H9 (cell line): ENCODE data around the gene UBXN7. TPM values are rescaled to one million over a fixed set of nuclear protein-coding genes. Genes with fewer than 3 reads are reported as not detected.
A peak's percentile ranks its signal among the peaks of the same experiment; 100 is the strongest.

Source experiments
- DNase-seq: peaks from one replicate; pipeline ENCODE4 v3.0.0-alpha.2; 2017
- H2AFZ ChIP-seq: one replicate; pipeline ENCODE4 v1.6.1; 2013; ENCODE audit warnings: mild to moderate bottlenecking, low read length, control low read depth, moderate library complexity
- H2AK5ac ChIP-seq: 2 replicates; pipeline ENCODE4 v1.6.1; 2013; ENCODE audit warnings: low read length, control low read depth, mixed read lengths; ENCODE audit not compliant: insufficient read length
- H2BK120ac ChIP-seq: one replicate; pipeline ENCODE4 v1.6.1; 2013; ENCODE audit warnings: low read depth, mild to moderate bottlenecking, low read length, control low read depth, inconsistent platforms; ENCODE audit not compliant: poor library complexity, severe bottlenecking
- H2BK12ac ChIP-seq: 2 replicates; pipeline ENCODE4 v1.6.1; 2013; ENCODE audit warnings: low read length, control low read depth, mixed read lengths, low read depth; ENCODE audit not compliant: insufficient read length
- H2BK15ac ChIP-seq: 2 replicates; pipeline ENCODE4 v1.6.1; 2013; ENCODE audit warnings: low read depth, low read length, control low read depth
- H2BK20ac ChIP-seq: one replicate; pipeline ENCODE4 v1.6.1; 2013; ENCODE audit warnings: low read depth, mild to moderate bottlenecking, low read length, control low read depth, inconsistent platforms; ENCODE audit not compliant: poor library complexity, severe bottlenecking
- H2BK5ac ChIP-seq: 2 replicates; pipeline ENCODE4 v1.6.1; 2013; ENCODE audit warnings: low read length, control low read depth, mixed read lengths; ENCODE audit not compliant: insufficient read length
- H3K14ac ChIP-seq: 2 replicates; pipeline ENCODE4 v1.6.1; 2013; ENCODE audit warnings: low read length, control low read depth; ENCODE audit not compliant: insufficient read depth
- H3K18ac ChIP-seq: 2 replicates; pipeline ENCODE4 v1.6.1; 2013; ENCODE audit warnings: low read depth, mild to moderate bottlenecking, mixed read lengths, low read length, control low read depth; ENCODE audit not compliant: insufficient read length
- H3K23ac ChIP-seq: 2 replicates; pipeline ENCODE4 v1.6.1; 2013; ENCODE audit warnings: low read length, control low read depth, mixed read lengths, low read depth; ENCODE audit not compliant: insufficient read length
- H3K23me2 ChIP-seq: 2 replicates; pipeline ENCODE4 v1.6.1; 2013; ENCODE audit warnings: low read depth, mild to moderate bottlenecking, mixed read lengths, low read length, control low read depth; ENCODE audit not compliant: insufficient read length, poor library complexity, severe bottlenecking
- H3K27ac ChIP-seq: 2 replicates; pipeline ENCODE4 v1.5.1; 2013; ENCODE audit warnings: low read length, control low read depth, mixed read lengths, low read depth; ENCODE audit not compliant: insufficient read length
- H3K27me3 ChIP-seq: 2 replicates; pipeline ENCODE4 v1.6.1; 2013; ENCODE audit warnings: low read length, control low read depth, inconsistent platforms; ENCODE audit not compliant: insufficient read depth
- H3K4ac ChIP-seq: 2 replicates; pipeline ENCODE4 v1.6.1; 2013; ENCODE audit warnings: low read depth, mild to moderate bottlenecking, control low read depth, inconsistent platforms, low read length, moderate library complexity
- H3K4me1 ChIP-seq: 2 replicates; pipeline ENCODE4 v1.6.1; 2013; ENCODE audit warnings: low read length, control low read depth, inconsistent platforms; ENCODE audit not compliant: insufficient read depth
- H3K4me2 ChIP-seq: 2 replicates; pipeline ENCODE4 v1.6.1; 2013; ENCODE audit warnings: low read length, control low read depth, mixed read lengths; ENCODE audit not compliant: insufficient read length, insufficient read depth
- H3K56ac ChIP-seq: 2 replicates; pipeline ENCODE4 v1.6.1; 2013; ENCODE audit warnings: low read depth, mild to moderate bottlenecking, mixed read lengths, low read length, control low read depth; ENCODE audit not compliant: insufficient read length
- H3K79me1 ChIP-seq: 2 replicates; pipeline ENCODE4 v1.6.1; 2013; ENCODE audit warnings: low read depth, mild to moderate bottlenecking, moderate library complexity, low read length, control low read depth, inconsistent platforms; ENCODE audit not compliant: insufficient read depth, poor library complexity, severe bottlenecking
- H3K79me2 ChIP-seq: 2 replicates; pipeline ENCODE4 v1.6.1; 2013; ENCODE audit warnings: low read length, control low read depth, inconsistent platforms; ENCODE audit not compliant: insufficient read depth
- H3K9ac ChIP-seq: 2 replicates; pipeline ENCODE4 v1.6.1; 2013; ENCODE audit warnings: low read length, control low read depth, mixed read lengths; ENCODE audit not compliant: insufficient read length; ENCODE audit errors: extremely low read depth
- H3K9me3 ChIP-seq: one replicate; pipeline ENCODE4 v1.6.1; 2013; ENCODE audit warnings: low read depth, low read length, inconsistent platforms; ENCODE audit not compliant: control insufficient read depth
- H3T11ph ChIP-seq: one replicate; pipeline ENCODE4 v1.6.1; 2013; ENCODE audit warnings: mild to moderate bottlenecking, low read length, control low read depth, inconsistent platforms
- H4K20me1 ChIP-seq: one replicate; pipeline ENCODE4 v1.6.1; 2013; ENCODE audit not compliant: control insufficient read depth, insufficient read length, insufficient read depth
- H4K5ac ChIP-seq: 2 replicates; pipeline ENCODE4 v1.6.1; 2013; ENCODE audit warnings: low read depth, mild to moderate bottlenecking, mixed read lengths, low read length, control low read depth; ENCODE audit not compliant: insufficient read length
- H4K8ac ChIP-seq: replicated peaks from 2 replicates; pipeline ENCODE4 v1.6.1; 2013; ENCODE audit warnings: low read length, control low read depth, mixed read lengths, low read depth; ENCODE audit not compliant: insufficient read length
- H4K91ac ChIP-seq: 2 replicates; pipeline ENCODE4 v1.6.1; 2013; ENCODE audit warnings: low read depth, mild to moderate bottlenecking, moderate library complexity, mixed read lengths, low read length, control low read depth; ENCODE audit not compliant: insufficient read length
- H3K27ac Mint-ChIP-seq, 3 experiments: 2 replicates in 2 of 3; 3 replicates in 1 of 3; pipeline ENCODE4 v1.8.0; 2020 to 2021; ENCODE audit warnings: mixed read lengths in 3 of 3, mild to moderate bottlenecking in 1 of 3, moderate library complexity in 1 of 3
- H3K27me3 Mint-ChIP-seq: 2 replicates; pipeline ENCODE4 v1.8.0; 2021; ENCODE audit warnings: low read depth, mild to moderate bottlenecking, moderate library complexity, mixed read lengths
- H3K36me3 Mint-ChIP-seq, 3 experiments: 2 replicates in 2 of 3; 3 replicates in 1 of 3; pipeline ENCODE4 v1.8.0; 2020 to 2021; ENCODE audit warnings: low read depth in 3 of 3, mixed read lengths in 3 of 3; ENCODE audit not compliant: insufficient read depth in 1 of 3
- H3K4me1 Mint-ChIP-seq, 2 experiments: 2 replicates each; pipeline ENCODE4 v1.8.0; 2020; ENCODE audit warnings: mixed read lengths in 2 of 2
- H3K4me3 Mint-ChIP-seq, 2 experiments: 2 replicates in 1 of 2; 3 replicates in 1 of 2; pipeline ENCODE4 v1.8.0; 2020 to 2021; ENCODE audit warnings: mild to moderate bottlenecking in 2 of 2, mixed read lengths in 2 of 2, moderate library complexity in 1 of 2
- H3K9me3 Mint-ChIP-seq, 2 experiments: 2 replicates in 1 of 2; 3 replicates in 1 of 2; pipeline ENCODE4 v1.8.0; 2020; ENCODE audit warnings: mild to moderate bottlenecking in 2 of 2, mixed read lengths in 2 of 2, moderate library complexity in 1 of 2
- WGBS: extraction: QIAGEN DNeasy Blood & Tissue Kit; methylation state at CpG from one replicate; pipeline ENCODE4 v1.1.7; 2013; ENCODE audit warnings: missing lambda C conversion rate, low lambda C conversion rate, mixed read lengths; ENCODE audit not compliant: insufficient read length; ENCODE audit errors: extremely low coverage; 5-methylcytosine and 5-hydroxymethylcytosine counted together
- total RNA-seq: library from RNA; stranded (reverse); gene quantifications from 2 replicates; pipeline ENCODE4 v1.2.1, GENCODE V29; 2021
- TF ChIP-seq, protein P1 (sequence below): fragments of 200-600 bp; sonication (generic); conservative IDR thresholded peaks from 3 replicates; pipeline ENCODE4 v1.8.0; 2021; ENCODE audit warnings: antibody characterized with exemption, mild to moderate bottlenecking

The UBXN7 gene
- total RNA-seq, 1 experiment from 2014 or later: 110 TPM

DNA sequence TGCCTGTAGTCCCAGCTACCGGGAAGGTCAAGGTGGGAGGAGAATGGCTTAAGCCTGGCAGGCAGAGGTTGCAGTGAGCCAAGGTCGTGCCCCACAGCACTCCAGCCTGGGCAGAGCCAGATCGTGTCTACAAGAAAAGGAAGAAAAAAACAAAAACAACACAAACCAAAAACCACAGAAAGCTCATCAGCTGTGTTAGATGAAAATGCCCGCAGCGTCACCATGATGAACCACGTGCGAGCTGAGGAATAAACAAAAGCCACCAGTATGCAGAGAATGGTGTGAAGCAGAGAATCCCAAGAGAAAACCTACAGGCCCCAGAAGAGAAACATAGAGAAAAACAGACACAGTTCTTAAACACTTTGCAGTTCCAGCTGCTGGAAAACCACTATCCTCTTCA lies 74.3 kb downstream of the UBXN7 start:
- H3K27me3 Mint-ChIP-seq: no peaks in the 10 kb centered on the region
- TF ChIP-seq, protein P1, sequence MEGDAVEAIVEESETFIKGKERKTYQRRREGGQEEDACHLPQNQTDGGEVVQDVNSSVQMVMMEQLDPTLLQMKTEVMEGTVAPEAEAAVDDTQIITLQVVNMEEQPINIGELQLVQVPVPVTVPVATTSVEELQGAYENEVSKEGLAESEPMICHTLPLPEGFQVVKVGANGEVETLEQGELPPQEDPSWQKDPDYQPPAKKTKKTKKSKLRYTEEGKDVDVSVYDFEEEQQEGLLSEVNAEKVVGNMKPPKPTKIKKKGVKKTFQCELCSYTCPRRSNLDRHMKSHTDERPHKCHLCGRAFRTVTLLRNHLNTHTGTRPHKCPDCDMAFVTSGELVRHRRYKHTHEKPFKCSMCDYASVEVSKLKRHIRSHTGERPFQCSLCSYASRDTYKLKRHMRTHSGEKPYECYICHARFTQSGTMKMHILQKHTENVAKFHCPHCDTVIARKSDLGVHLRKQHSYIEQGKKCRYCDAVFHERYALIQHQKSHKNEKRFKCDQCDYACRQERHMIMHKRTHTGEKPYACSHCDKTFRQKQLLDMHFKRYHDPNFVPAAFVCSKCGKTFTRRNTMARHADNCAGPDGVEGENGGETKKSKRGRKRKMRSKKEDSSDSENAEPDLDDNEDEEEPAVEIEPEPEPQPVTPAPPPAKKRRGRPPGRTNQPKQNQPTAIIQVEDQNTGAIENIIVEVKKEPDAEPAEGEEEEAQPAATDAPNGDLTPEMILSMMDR: no peak

More for the DNA sequence above, 74.3 kb downstream of the UBXN7 start:
- H3K4me2 ChIP-seq: no peak overlapping the region
- no peak overlapping the region for H4K8ac ChIP-seq
- H3K23me2 ChIP-seq: no peaks in the 10 kb centered on the region
- H3K9me3 ChIP-seq: no peaks in the 10 kb centered on the region
- peak overlapping the region in 1 of 3 experiments; percentile 47; a peak in 1 of 7 replicates for H3K27ac Mint-ChIP-seq
- no peaks in the 10 kb centered on the region for H3K79me1 ChIP-seq
- no peak overlapping the region for H2BK12ac ChIP-seq
- no peak overlapping the region for H2AK5ac ChIP-seq
- H3K79me2 ChIP-seq: no peaks in the 10 kb centered on the region
- H4K5ac ChIP-seq: no peak overlapping the region
- no peak overlapping the region for H2BK20ac ChIP-seq
- no peaks in the 10 kb centered on the region for H3K4me1 ChIP-seq
- H3K27me3 ChIP-seq: no peaks in the 10 kb centered on the region
- no peak overlapping the region for H2BK5ac ChIP-seq
- no peak overlapping the region for H3K4ac ChIP-seq
- no peak overlapping the region for H3K27ac ChIP-seq
- H3K23ac ChIP-seq: no peak overlapping the region
- WGBS: no CpG with 5 or more reads among the region's 7 CpGs
- no peaks in the 10 kb centered on the region for H4K20me1 ChIP-seq
- no peak overlapping the region for H2BK15ac ChIP-seq
- peaks cover 46 to 87% (median 87%) of the 10 kb centered on the region in 3 experiments; a peak in 6 of 7 replicates for H3K36me3 Mint-ChIP-seq
- H3K4me1 Mint-ChIP-seq: no peaks in the 10 kb centered on the region
- no peak overlapping the region for H2AFZ ChIP-seq
- H3T11ph ChIP-seq: no peak overlapping the region
- H4K91ac ChIP-seq: no peak overlapping the region
- no peak overlapping the region for H3K9ac ChIP-seq
- no peak overlapping the region for H3K4me3 Mint-ChIP-seq
- no peak overlapping the region for H2BK120ac ChIP-seq
- H3K56ac ChIP-seq: no peak overlapping the region
- no peak overlapping the region for H3K18ac ChIP-seq
- DNase-seq: no peak
- no peaks in the 10 kb centered on the region for H3K9me3 Mint-ChIP-seq
- no peak overlapping the region for H3K14ac ChIP-seq
